ENCODE data around the gene MYOZ2.

Gene MYOZ2

GRCh38 chr4:119135721-119136121 is at the start of gene MYOZ2:
Gene MYOZ2, plus strand, starts transcription at chr4:119135832. Its CDS starts 694 bp downstream, at chr4:119136526.
- no peak for DNase-seq (ENCODE audit: low read depth, low spot score)

- DNase-seq (ENCODE audit: low read depth, low spot score), result no peak
Observed at GRCh38 chr4:119087121-119087520, 48.5 kb upstream of the MYOZ2 start.

- DNase-seq (ENCODE audit: low read depth, low spot score), result no peak
Observed at GRCh38 chr4:119087656-119088055, 48.0 kb upstream of the MYOZ2 start.

- no peak for DNase-seq (ENCODE audit: low read depth, low spot score)
Observed at GRCh38 chr4:119093042-119093827, 42.4 kb upstream of the MYOZ2 start.

GRCh38 chr4:119097282-119097900 is 38.2 kb upstream of the MYOZ2 start:
- no peak for DNase-seq (ENCODE audit: low read depth, low spot score)

GRCh38 chr4:119098306-119098705 is 37.3 kb upstream of the MYOZ2 start:
- no peak for DNase-seq (ENCODE audit: low read depth, low spot score)

- DNase-seq (ENCODE audit: low read depth, low spot score), result no peak
Observed at GRCh38 chr4:119099227-119099810, 36.3 kb upstream of the MYOZ2 start.

GRCh38 chr4:119100655-119101054 is 35.0 kb upstream of the MYOZ2 start:
- no peak for DNase-seq (ENCODE audit: low read depth, low spot score)

- no peak for DNase-seq (ENCODE audit: low read depth, low spot score)
Observed at GRCh38 chr4:119103263-119103662, 32.4 kb upstream of the MYOZ2 start.

- no peak for DNase-seq (ENCODE audit: low read depth, low spot score)
Observed at GRCh38 chr4:119104644-119105273, 30.9 kb upstream of the MYOZ2 start.

GRCh38 chr4:119105605-119106004 is 30.0 kb upstream of the MYOZ2 start:
- no peak for DNase-seq (ENCODE audit: low read depth, low spot score)

- DNase-seq (ENCODE audit: low read depth, low spot score), result no peak
Observed at GRCh38 chr4:119106036-119107000, 29.3 kb upstream of the MYOZ2 start.

GRCh38 chr4:119110121-119110520 is 25.5 kb upstream of the MYOZ2 start:
- no peak for DNase-seq (ENCODE audit: low read depth, low spot score)

- no peak for DNase-seq (ENCODE audit: low read depth, low spot score)
Observed at GRCh38 chr4:119111296-119111695, 24.3 kb upstream of the MYOZ2 start.

GRCh38 chr4:119113033-119113655 is 22.5 kb upstream of the MYOZ2 start:
- DNase-seq (ENCODE audit: low read depth, low spot score), result no peak

- no peak for DNase-seq (ENCODE audit: low read depth, low spot score)
Observed at GRCh38 chr4:119116021-119116420, 19.6 kb upstream of the MYOZ2 start.

- no peak for DNase-seq (ENCODE audit: low read depth, low spot score)
Observed at GRCh38 chr4:119116925-119117900, 18.4 kb upstream of the MYOZ2 start.

- no peak for DNase-seq (ENCODE audit: low read depth, low spot score)
Observed at GRCh38 chr4:119118397-119118796, 17.2 kb upstream of the MYOZ2 start.

GRCh38 chr4:119124352-119124751 is 11.3 kb upstream of the MYOZ2 start:
- DNase-seq (ENCODE audit: low read depth, low spot score), result no peak

- no peak for DNase-seq (ENCODE audit: low read depth, low spot score)
Observed at GRCh38 chr4:119125931-119126330, 9.7 kb upstream of the MYOZ2 start.

Data from ELF-1 (cell line).